WTC11 (cell line): ENCODE results near the gene LIN9. TPM values are rescaled to one million over a fixed set of nuclear protein-coding genes. Genes with fewer than 3 reads are reported as not detected.

Experiments
- ATAC-seq: fragments of 200-7000 bp; cut with Tn5 transposase; 2 replicates; pipeline ENCODE4 v1.10.0; 2021; ENCODE audit warnings: mild to moderate bottlenecking, moderate library complexity
- CTCF ChIA-PET: fragments of 300-600 bp; sonication (Branson Sonifier 250); formaldehyde crosslinking; loops from one replicate; lab custom pipeline; 2021; ENCODE audit warnings: antibody characterized with exemption; lab: Charles Lee
- POLR2A ChIA-PET: fragments of 350-600 bp; sonication (Branson Sonifier 250); formaldehyde crosslinking; loops from one replicate; lab custom pipeline; 2021; ENCODE audit warnings: antibody characterized with exemption; lab: Charles Lee
- DNase-seq: peaks from one replicate; pipeline ENCODE4 v3.0.0; 2021; ENCODE audit warnings: low spot score
- H3K27ac Mint-ChIP-seq: 2 replicates; pipeline ENCODE4 v1.8.0; 2021; ENCODE audit warnings: mixed read lengths
- H3K27me3 Mint-ChIP-seq: 2 replicates; pipeline ENCODE4 v1.8.0; 2021; ENCODE audit warnings: low read depth, mild to moderate bottlenecking, moderate library complexity, mixed read lengths
- H3K36me3 Mint-ChIP-seq: 2 replicates; pipeline ENCODE4 v1.8.0; 2021; ENCODE audit warnings: mixed read lengths
- H3K4me1 Mint-ChIP-seq: 2 replicates; pipeline ENCODE4 v1.8.0; 2022; ENCODE audit warnings: mixed read lengths
- H3K4me3 Mint-ChIP-seq: 2 replicates; pipeline ENCODE4 v1.8.0; 2021; ENCODE audit warnings: mild to moderate bottlenecking, moderate library complexity, mixed read lengths
- H3K9me3 Mint-ChIP-seq: 2 replicates; pipeline ENCODE4 v1.8.0; 2021; ENCODE audit warnings: mixed read lengths
- ATF6 ChIP-seq: sonication (generic); formaldehyde crosslinking; IDR thresholded peaks from 2 replicates; pipeline ENCODE4 v1.8.1; 2023; ENCODE audit warnings: mild to moderate bottlenecking, missing genetic modification reagents
- CREB1 ChIP-seq: sonication (generic); formaldehyde crosslinking; IDR thresholded peaks from 2 replicates; pipeline ENCODE4 v1.8.0; 2023; ENCODE audit warnings: mild to moderate bottlenecking, missing genetic modification reagents
- ELF4 ChIP-seq: sonication (generic); formaldehyde crosslinking; IDR thresholded peaks from 2 replicates; pipeline ENCODE4 v1.8.1; 2022; ENCODE audit warnings: low read depth, mild to moderate bottlenecking, moderate library complexity, missing genetic modification reagents
- GABPB1 ChIP-seq: sonication (generic); formaldehyde crosslinking; IDR thresholded peaks from 2 replicates; pipeline ENCODE4 v1.8.1; 2023; ENCODE audit warnings: mild to moderate bottlenecking, missing genetic modification reagents
- IRF2 ChIP-seq: sonication (generic); formaldehyde crosslinking; IDR thresholded peaks from 2 replicates; pipeline ENCODE4 v1.8.0; 2022; ENCODE audit warnings: low read depth, missing genetic modification reagents, borderline replicate concordance
- JAZF1 ChIP-seq: fragments of 250-450 bp; sonication (Bioruptor Pico); IDR thresholded peaks from 2 replicates; pipeline ENCODE4 v1.9.0; 2021; ENCODE audit warnings: moderate library complexity, mild to moderate bottlenecking, inconsistent platforms
- MAX ChIP-seq: sonication (generic); formaldehyde crosslinking; IDR thresholded peaks from 2 replicates; pipeline ENCODE4 v1.8.0; 2022; ENCODE audit warnings: mild to moderate bottlenecking, missing genetic modification reagents
- MXD4 ChIP-seq: fragments of 250-450 bp; sonication (Bioruptor Pico); IDR thresholded peaks from 2 replicates; pipeline ENCODE4 v1.8.0; 2021; ENCODE audit warnings: mild to moderate bottlenecking, moderate library complexity, borderline replicate concordance
- MYBL2 ChIP-seq: sonication (generic); formaldehyde crosslinking; IDR thresholded peaks from 2 replicates; pipeline ENCODE4 v1.8.1; 2023; ENCODE audit warnings: mild to moderate bottlenecking, moderate library complexity, missing genetic modification reagents
- NR1H2 ChIP-seq: sonication (generic); formaldehyde crosslinking; IDR thresholded peaks from 2 replicates; pipeline ENCODE4 v1.9.0; 2021; ENCODE audit warnings: mild to moderate bottlenecking, moderate library complexity, missing genetic modification reagents
- OVOL2 ChIP-seq: fragments of 250-450 bp; sonication (Bioruptor Pico); IDR thresholded peaks from 2 replicates; pipeline ENCODE4 v1.9.0; 2021; ENCODE audit warnings: mild to moderate bottlenecking, borderline replicate concordance
- STAT6 ChIP-seq: sonication (generic); formaldehyde crosslinking; conservative IDR thresholded peaks from 2 replicates; pipeline ENCODE4 v1.8.1; 2023; ENCODE audit warnings: mild to moderate bottlenecking, low read depth, missing genetic modification reagents, moderate library complexity
- TCF7 ChIP-seq: sonication (generic); formaldehyde crosslinking; IDR thresholded peaks from 2 replicates; pipeline ENCODE4 v1.8.0; 2022; ENCODE audit warnings: mild to moderate bottlenecking, low read depth, missing genetic modification reagents, moderate library complexity
- USF1 ChIP-seq: sonication (generic); formaldehyde crosslinking; IDR thresholded peaks from 2 replicates; pipeline ENCODE4 v1.8.0; 2022; ENCODE audit warnings: mild to moderate bottlenecking, missing genetic modification reagents
- ZBTB21 ChIP-seq: sonication (generic); formaldehyde crosslinking; IDR thresholded peaks from 2 replicates; pipeline ENCODE4 v1.8.1; 2023; ENCODE audit warnings: mild to moderate bottlenecking, missing genetic modification reagents, borderline replicate concordance
- ZBTB43 ChIP-seq: sonication (generic); formaldehyde crosslinking; IDR thresholded peaks from 2 replicates; pipeline ENCODE4 v1.8.1; 2023; ENCODE audit warnings: mild to moderate bottlenecking, missing genetic modification reagents
- ZNF121 ChIP-seq: sonication (generic); formaldehyde crosslinking; IDR thresholded peaks from 2 replicates; pipeline ENCODE4 v1.8.0; 2023; ENCODE audit warnings: missing genetic modification reagents
- ZNF425 ChIP-seq: fragments of 250-450 bp; sonication (Bioruptor Pico); conservative IDR thresholded peaks from 2 replicates; pipeline ENCODE4 v1.9.0; 2021; ENCODE audit warnings: mild to moderate bottlenecking
- ZNF532 ChIP-seq: fragments of 250-450 bp; sonication (Bioruptor Pico); IDR thresholded peaks from 2 replicates; pipeline ENCODE4 v1.9.0; 2021; ENCODE audit warnings: mild to moderate bottlenecking, borderline replicate concordance
- ZNF671 ChIP-seq: fragments of 250-450 bp; sonication (Bioruptor Pico); IDR thresholded peaks from 2 replicates; pipeline ENCODE4 v1.8.0; 2021; ENCODE audit warnings: mild to moderate bottlenecking
- total RNA-seq: library from RNA; stranded (reverse); gene quantifications from 3 replicates; pipeline ENCODE4 v1.2.3, GENCODE V29; 2021

LIN9 gene
- total RNA-seq, 1 experiment from 2014 or later = 15.7 TPM

GRCh38 chr1:226327761-226328162 is 18.8 kb upstream of the LIN9 start:
- ChIA-PET CTCF (interaction anchor here (1.4 to 1.9 kb wide), 2 partner anchors 127 to 203 kb away, joined by 4 to 8 read pairs; no protein-coding TSS in a partner anchor), POLR2A (no interaction called here)
- Mint-ChIP-seq H3K4me1 (peaks cover 2% of the 10 kb centered on the region; the same call in 1 of the 2 replicates), H3K27ac (no peak overlapping the region), H3K36me3 (no peaks in the 10 kb centered on the region), H3K4me3 (no peak overlapping the region), H3K9me3 (no peaks in the 10 kb centered on the region), H3K27me3 (0 out of 2 replicates have a peak, but pooled peaks cover 3% of the 10 kb centered on the region)
- no peak for ATAC-seq
- TF ChIP-seq ZNF671 (no peak), MXD4 (no peak), OVOL2 (CRISPR knock-in tag) (no peak), CREB1 (CRISPR knock-in tag) (no peak)
- DNase-seq = no peak

GRCh38 chr1:226325178-226325577 is 16.2 kb upstream of the LIN9 start:
- Mint-ChIP-seq H3K4me1 (no peaks in the 10 kb centered on the region), H3K27ac (no peak overlapping the region), H3K36me3 (no peaks in the 10 kb centered on the region), H3K27me3 (0 out of 2 replicates have a peak, but pooled peaks cover 3% of the 10 kb centered on the region), H3K4me3 (no peak overlapping the region), H3K9me3 (peaks cover 10% of the 10 kb centered on the region)
- CTCF ChIA-PET = interaction anchor here (1.0 to 1.6 kb wide), 2 partner anchors 83 to 200 kb away, joined by 3 read pairs; no protein-coding TSS in a partner anchor
- DNase-seq = no peak
- POLR2A ChIA-PET = no interaction called here
- no peak for ATAC-seq
- TF ChIP-seq ZBTB43 (CRISPR knock-in tag) (no peak), TCF7 (CRISPR knock-in tag) (no peak), ZNF425 (CRISPR knock-in tag) (no peak), STAT6 (CRISPR knock-in tag) (no peak), IRF2 (CRISPR knock-in tag) (no peak), CREB1 (CRISPR knock-in tag) (no peak), NR1H2 (no peak), USF1 (CRISPR knock-in tag) (no peak), MAX (CRISPR knock-in tag) (no peak), MYBL2 (CRISPR knock-in tag) (no peak), ZNF532 (CRISPR knock-in tag) (no peak), GABPB1 (no peak), ZNF121 (CRISPR knock-in tag) (no peak), ELF4 (CRISPR knock-in tag) (no peak), ATF6 (CRISPR knock-in tag) (no peak), ZBTB21 (CRISPR knock-in tag) (no peak), JAZF1 (CRISPR knock-in tag) (no peak)
